HG03103 (cell line): ENCODE measurements around the gene ZNF506.
"Not testable (repeated sequence)": the region's sequence is repeated elsewhere in the genome, so short reads cannot be mapped to it uniquely, and the experiment has no call there.

ENCODE experiments used
- ATAC-seq: cut with Tn5 transposase; IDR thresholded peaks from one replicate; pipeline ENCODE4 v1.9.1; 2021; ENCODE audit warnings: low read depth; ENCODE audit not compliant: unreplicated experiment

Gene ZNF506

DNA sequence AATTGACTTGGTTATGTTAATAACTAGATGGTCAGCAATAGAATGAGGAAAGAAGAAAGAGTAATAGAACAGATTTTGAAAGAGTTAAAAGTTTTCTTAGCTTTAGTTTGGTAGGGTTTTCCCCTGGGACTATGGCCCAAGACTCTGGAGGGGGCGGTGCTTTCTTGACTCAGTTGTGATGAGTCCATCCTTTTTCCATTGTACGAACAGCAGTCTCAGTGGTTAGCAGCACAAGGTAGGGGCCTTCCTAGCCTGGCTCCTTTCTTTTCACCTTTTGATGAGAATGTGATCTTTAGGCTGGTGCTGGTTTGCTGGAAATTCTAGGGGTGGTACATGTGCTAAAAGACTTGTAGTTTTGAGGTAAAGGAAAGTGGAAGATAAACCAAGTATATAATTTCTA is 38.8 kb downstream of the ZNF506 start:
- no peak for ATAC-seq

DNA sequence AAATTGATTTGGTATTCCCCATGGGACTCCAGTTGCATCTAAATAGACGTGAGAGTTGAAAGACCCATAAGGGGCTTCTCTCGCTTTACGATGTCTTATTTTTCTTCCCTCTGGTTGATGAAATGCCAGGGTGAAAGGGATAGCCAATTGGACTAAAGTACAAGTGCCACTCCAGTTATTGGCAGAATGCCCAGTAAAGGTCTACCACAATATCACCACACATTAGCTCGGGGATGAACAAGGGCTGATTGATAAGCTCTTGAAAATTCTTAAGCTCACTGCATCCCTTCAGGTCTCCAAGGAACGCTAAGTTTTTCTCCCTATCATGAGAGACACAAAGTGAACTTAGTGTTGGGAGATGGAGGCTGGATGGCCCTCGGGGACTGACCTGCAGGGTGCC is 39.8 kb downstream of the ZNF506 start:
- ATAC-seq = not testable (repeated sequence)

- no peak for ATAC-seq
Observed at GRCh38 chr19:19778666-19779065, 42.9 kb downstream of the ZNF506 start.

- ATAC-seq = no peak
Observed at GRCh38 chr19:19777692-19778091, 43.9 kb downstream of the ZNF506 start.

- ATAC-seq = peak; percentile 97
Observed at GRCh38 chr19:19776206-19777008, 45.1 kb downstream of the ZNF506 start.

GRCh38 chr19:19775891-19776205 is 45.7 kb downstream of the ZNF506 start:
- ATAC-seq = peak; percentile 7

GRCh38 chr19:19774354-19775033 is 47.1 kb downstream of the ZNF506 start:
- no peak for ATAC-seq

- not testable (repeated sequence) for ATAC-seq
Observed at GRCh38 chr19:19771963-19772362, 49.6 kb downstream of the ZNF506 start.

- not testable (repeated sequence) for ATAC-seq
Observed at GRCh38 chr19:19769971-19770370, 51.6 kb downstream of the ZNF506 start.

GRCh38 chr19:19758164-19758563 is 63.4 kb downstream of the ZNF506 start:
- ATAC-seq = no peak

GRCh38 chr19:19752760-19753403 is 68.7 kb downstream of the ZNF506 start:
- ATAC-seq = no peak

- no peak for ATAC-seq
Observed at GRCh38 chr19:19751846-19752245, 69.7 kb downstream of the ZNF506 start.

DNA sequence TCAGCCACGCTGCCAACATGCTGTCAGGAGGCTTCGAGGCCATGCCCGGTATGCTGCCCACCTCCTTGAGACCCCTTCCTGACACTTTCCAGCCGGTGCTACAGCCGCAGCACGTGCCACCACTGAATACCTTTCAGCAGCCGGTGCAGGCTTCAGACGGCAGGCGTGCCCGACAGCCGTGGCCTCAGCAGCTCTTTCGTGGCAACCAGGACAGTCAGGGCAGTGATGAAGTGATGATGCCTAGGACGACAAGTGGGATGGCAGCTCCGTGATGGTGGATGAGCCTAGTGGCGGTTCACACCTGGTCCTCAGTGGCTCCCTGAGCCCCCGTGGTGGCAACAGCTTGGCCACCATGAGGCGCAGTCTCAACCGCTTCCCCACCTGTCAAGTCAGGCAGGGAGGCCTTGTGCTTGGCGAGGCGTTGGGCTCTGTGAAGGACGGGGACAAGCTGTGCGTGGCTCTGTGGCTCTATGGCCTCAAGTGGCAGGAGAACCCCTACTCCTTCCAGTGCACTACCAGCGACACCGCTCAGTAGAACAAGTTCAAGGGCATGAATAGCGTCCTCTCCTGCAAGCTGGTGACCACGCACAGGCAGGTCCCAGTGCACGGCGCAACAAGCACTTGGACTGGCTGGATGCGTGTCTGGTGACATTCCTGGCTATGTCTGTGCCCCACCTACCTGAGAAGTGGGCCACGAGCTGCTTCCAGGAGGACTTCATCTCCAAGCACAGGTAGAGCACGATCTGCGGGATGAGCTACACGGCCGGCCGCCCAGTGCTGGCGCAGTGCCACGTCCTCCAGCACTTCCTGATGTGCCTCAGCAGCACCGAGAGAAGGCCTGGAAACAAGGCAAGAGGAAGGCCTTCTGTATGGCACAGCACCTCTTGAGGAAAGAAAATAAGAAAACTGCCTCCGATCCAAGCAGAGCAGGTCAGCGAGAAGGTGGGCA is 70.4 kb downstream of the ZNF506 start:
- no peak for ATAC-seq

GRCh38 chr19:19749908-19750841 is 71.4 kb downstream of the ZNF506 start:
- no peak for ATAC-seq

DNA sequence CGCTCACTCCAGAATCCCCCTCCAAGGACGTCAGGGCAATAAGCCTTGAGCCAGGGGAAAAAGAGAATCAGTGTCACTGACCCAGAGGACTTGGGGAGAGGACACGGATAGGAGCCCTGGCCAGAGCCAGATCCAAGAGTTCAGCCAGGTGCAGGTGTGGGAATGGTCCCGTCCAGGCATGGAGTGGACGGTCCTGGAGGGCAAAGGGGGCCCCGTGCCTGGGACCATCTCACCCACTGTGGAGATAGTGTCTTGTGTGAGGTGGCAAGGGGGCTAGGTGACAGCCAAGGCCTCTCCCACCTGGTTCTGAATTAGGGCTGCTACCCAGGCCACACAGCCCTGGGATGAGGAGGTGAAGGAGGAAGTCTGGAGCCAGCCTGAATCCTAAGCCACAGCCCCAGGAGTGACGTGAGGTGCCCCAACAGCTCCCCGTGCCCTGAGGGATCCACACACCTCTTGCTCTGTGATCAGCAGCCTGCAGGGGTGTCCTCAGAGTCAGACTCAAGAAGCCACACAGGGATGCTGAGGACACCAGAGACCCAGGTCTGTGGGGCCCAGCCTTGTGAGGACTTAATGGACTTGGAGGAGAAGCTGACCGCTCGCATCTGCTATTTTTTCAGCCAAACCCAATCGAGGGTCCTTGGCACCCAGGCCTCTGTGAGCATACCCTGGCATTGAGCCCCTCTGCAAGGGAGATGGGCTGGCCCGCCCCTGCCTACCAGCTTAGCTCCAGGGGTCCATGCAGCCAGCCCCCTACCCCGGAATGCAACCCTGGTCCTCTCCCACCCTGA is 72.2 kb downstream of the ZNF506 start:
- no peak for ATAC-seq

DNA sequence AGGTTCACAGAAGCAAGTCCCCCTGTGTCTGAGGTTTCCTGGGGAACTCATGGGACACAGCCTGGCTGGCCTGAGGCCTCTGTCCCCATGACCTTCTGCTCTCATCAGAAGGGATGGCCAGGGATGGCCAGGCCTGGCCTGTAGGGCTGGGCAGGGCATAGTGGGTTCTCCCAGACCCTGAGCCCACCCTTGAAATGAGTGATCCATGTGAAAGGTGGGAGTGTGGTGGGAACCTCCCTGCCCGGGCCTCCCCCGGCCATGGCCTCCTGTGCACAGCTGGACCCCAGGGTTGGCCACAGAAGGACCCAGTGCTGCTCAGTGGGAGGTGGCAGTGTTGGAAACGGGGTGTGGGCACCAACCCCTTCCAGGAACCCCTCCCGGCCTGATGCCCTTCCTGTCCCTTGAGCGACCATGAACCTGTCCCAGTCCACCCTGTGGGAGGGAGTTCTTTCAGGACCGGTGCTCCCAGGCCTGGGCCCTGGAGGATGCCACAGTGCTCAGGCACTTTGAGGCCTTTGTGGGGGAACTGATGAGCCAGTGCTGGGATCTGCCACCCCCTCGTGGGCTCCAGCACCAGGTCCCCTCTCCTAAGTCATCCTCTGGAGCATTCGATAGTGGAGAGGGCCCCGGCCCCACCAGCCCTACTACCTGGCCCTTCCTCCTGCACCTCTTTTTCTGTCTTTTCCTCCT is 73.2 kb downstream of the ZNF506 start:
- ATAC-seq = no peak

- no peak for ATAC-seq
Observed at GRCh38 chr19:19747357-19748220, 74.0 kb downstream of the ZNF506 start.
